ENCODE data around the gene EPB41L3. TPM values are rescaled to one million over a fixed set of nuclear protein-coding genes. Genes with fewer than 3 reads are reported as not detected.

The EPB41L3 gene
- total RNA-seq, 1 experiment from 2014 or later, result 0.34 TPM

DNA sequence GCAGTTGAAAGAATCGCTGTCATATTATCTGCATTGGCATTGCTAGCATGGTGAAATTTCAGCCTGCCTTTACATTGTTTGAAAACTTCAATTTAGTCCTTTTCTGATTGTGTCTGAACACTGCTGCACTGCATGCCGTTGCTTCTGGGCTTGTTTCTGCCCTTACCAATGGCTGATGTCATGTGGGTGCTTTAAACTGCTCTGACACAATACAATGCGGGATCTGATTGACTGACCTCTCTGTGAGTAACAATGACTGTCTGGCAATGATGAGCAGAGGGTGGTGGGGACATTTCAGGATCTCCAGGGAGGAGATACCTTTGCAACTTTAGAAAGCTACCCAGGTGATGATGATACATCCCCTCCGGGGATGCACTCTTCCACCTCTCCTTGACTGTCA lies 128.8 kb downstream of the EPB41L3 start:
- intact Hi-C loops (cut with micrococcal nuclease), result loop anchor here (10.0 kb wide), 1 partner anchor 460 kb away; no protein-coding TSS in a partner anchor
- BruUV-seq (replicated peaks), result no TSS peak
- H3K4me1 ChIP-seq (ENCODE audit: control insufficient read depth in 1 of 2, insufficient read depth in 2 of 2, low read length in 2 of 2), result no peaks in the 10 kb centered on the region
- ChIA-PET POLR2A (no interaction called here), CTCF (no interaction called here), RAD21 (ENCODE audit: low non-redundant PET in 1 of 2, low total read pairs in 2 of 2, uncharacterized antibody in 2 of 2, unreplicated experiment in 2 of 2) (no interaction called here)
- H3K36me3 ChIP-seq (ENCODE audit: control insufficient read depth in 1 of 2, insufficient read depth in 2 of 2, low read length in 2 of 2), result no peaks in the 10 kb centered on the region
- no peaks in the 10 kb centered on the region for H3K9me2 ChIP-seq (ENCODE audit: insufficient read depth)
- no peaks in the 10 kb centered on the region for H3K27me3 ChIP-seq (ENCODE audit: insufficient read depth, low read length)
- DNase-seq (ENCODE audit: low read depth, low spot score), result no peak
- no peak overlapping the region for H3K4me3 ChIP-seq (replicated peaks in 1 of 2; ENCODE audit: low read depth in 1 of 2, low read length in 2 of 2)
- H3K4me2 ChIP-seq (ENCODE audit: low read length), result no peak overlapping the region
- H3K9me3 ChIP-seq (ENCODE audit: control insufficient read depth in 1 of 2, insufficient read depth in 1 of 2, low read depth in 1 of 2, low read length in 2 of 2), result peaks cover 3 to 20% of the 10 kb centered on the region in 2 experiments; a peak in 2 of 4 replicates
- H3K9ac ChIP-seq (ENCODE audit: low read length), result no peak overlapping the region
- H3K79me2 ChIP-seq (ENCODE audit: insufficient read depth, low read length), result no peaks in the 10 kb centered on the region
- ATAC-seq, result no peak
- no peak overlapping the region for H3K27ac ChIP-seq (ENCODE audit: low read depth, low read length)
- no peaks in the 10 kb centered on the region for H4K20me1 ChIP-seq (ENCODE audit: insufficient read depth)
- no peak overlapping the region for H2AFZ ChIP-seq (ENCODE audit: low read depth, low read length, poor library complexity, severe bottlenecking)
- no peak for TF ChIP-seq POLR2AphosphoS5 (IDR thresholded peaks at IDR 0.05; ENCODE audit: low read depth, low read length)
- TF ChIP-seq, protein P1, sequence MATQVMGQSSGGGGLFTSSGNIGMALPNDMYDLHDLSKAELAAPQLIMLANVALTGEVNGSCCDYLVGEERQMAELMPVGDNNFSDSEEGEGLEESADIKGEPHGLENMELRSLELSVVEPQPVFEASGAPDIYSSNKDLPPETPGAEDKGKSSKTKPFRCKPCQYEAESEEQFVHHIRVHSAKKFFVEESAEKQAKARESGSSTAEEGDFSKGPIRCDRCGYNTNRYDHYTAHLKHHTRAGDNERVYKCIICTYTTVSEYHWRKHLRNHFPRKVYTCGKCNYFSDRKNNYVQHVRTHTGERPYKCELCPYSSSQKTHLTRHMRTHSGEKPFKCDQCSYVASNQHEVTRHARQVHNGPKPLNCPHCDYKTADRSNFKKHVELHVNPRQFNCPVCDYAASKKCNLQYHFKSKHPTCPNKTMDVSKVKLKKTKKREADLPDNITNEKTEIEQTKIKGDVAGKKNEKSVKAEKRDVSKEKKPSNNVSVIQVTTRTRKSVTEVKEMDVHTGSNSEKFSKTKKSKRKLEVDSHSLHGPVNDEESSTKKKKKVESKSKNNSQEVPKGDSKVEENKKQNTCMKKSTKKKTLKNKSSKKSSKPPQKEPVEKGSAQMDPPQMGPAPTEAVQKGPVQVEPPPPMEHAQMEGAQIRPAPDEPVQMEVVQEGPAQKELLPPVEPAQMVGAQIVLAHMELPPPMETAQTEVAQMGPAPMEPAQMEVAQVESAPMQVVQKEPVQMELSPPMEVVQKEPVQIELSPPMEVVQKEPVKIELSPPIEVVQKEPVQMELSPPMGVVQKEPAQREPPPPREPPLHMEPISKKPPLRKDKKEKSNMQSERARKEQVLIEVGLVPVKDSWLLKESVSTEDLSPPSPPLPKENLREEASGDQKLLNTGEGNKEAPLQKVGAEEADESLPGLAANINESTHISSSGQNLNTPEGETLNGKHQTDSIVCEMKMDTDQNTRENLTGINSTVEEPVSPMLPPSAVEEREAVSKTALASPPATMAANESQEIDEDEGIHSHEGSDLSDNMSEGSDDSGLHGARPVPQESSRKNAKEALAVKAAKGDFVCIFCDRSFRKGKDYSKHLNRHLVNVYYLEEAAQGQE (IDR thresholded peaks at IDR 0.05; ENCODE audit: low read depth), result no peak
- no peak for TF ChIP-seq POLR2A (IDR thresholded peaks at IDR 0.05; ENCODE audit: borderline replicate concordance, extremely low read depth, insufficient read depth, insufficient read length)
- TF ChIP-seq, protein P2, sequence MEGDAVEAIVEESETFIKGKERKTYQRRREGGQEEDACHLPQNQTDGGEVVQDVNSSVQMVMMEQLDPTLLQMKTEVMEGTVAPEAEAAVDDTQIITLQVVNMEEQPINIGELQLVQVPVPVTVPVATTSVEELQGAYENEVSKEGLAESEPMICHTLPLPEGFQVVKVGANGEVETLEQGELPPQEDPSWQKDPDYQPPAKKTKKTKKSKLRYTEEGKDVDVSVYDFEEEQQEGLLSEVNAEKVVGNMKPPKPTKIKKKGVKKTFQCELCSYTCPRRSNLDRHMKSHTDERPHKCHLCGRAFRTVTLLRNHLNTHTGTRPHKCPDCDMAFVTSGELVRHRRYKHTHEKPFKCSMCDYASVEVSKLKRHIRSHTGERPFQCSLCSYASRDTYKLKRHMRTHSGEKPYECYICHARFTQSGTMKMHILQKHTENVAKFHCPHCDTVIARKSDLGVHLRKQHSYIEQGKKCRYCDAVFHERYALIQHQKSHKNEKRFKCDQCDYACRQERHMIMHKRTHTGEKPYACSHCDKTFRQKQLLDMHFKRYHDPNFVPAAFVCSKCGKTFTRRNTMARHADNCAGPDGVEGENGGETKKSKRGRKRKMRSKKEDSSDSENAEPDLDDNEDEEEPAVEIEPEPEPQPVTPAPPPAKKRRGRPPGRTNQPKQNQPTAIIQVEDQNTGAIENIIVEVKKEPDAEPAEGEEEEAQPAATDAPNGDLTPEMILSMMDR (IDR thresholded peaks at IDR 0.05 in 2 of 3, conservative IDR thresholded peaks at IDR 0.05 in 1 of 3; ENCODE audit: borderline replicate concordance in 1 of 3, insufficient read depth in 1 of 3, low read depth in 2 of 3, low read length in 2 of 3), result no peak
- no peak for TF ChIP-seq ZFX (IDR thresholded peaks at IDR 0.05)
- TF ChIP-seq EZH2 (IDR thresholded peaks at IDR 0.05), result no peak
- no peak for TF ChIP-seq CBX3 (IDR thresholded peaks at IDR 0.05; ENCODE audit: low read depth)
- TF ChIP-seq, protein P3, sequence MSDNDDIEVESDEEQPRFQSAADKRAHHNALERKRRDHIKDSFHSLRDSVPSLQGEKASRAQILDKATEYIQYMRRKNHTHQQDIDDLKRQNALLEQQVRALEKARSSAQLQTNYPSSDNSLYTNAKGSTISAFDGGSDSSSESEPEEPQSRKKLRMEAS (IDR thresholded peaks at IDR 0.05), result no peak
- no peak for TF ChIP-seq SP1 (IDR thresholded peaks at IDR 0.05; ENCODE audit: low read depth)
- TF ChIP-seq YY1 (IDR thresholded peaks at IDR 0.05; ENCODE audit: extremely low read depth, insufficient replicate concordance, low read depth, low read length), result no peak
- TF ChIP-seq EZH2phosphoT487 (IDR thresholded peaks at IDR 0.05; ENCODE audit: borderline replicate concordance), result no peak
- TF ChIP-seq ELF1 (IDR thresholded peaks at IDR 0.05; ENCODE audit: borderline replicate concordance, low read depth), result no peak
- TF ChIP-seq TCF7L2 (IDR thresholded peaks at IDR 0.05; ENCODE audit: borderline replicate concordance, extremely low read depth, insufficient read depth, insufficient read length), result no peak
- no peak for TF ChIP-seq RAD21 (IDR thresholded peaks at IDR 0.05; ENCODE audit: low read depth)

Data from HCT116 (cell line).